ENCODE results near the gene MCEE.
A peak's percentile ranks its signal among the peaks of the same experiment; 100 is the strongest.

The MCEE gene

GRCh38 chr2:71082402-71083252 lies 47.4 kb downstream of the MCEE start:
- no peak for DNase-seq (ENCODE audit: low spot score)

DNA sequence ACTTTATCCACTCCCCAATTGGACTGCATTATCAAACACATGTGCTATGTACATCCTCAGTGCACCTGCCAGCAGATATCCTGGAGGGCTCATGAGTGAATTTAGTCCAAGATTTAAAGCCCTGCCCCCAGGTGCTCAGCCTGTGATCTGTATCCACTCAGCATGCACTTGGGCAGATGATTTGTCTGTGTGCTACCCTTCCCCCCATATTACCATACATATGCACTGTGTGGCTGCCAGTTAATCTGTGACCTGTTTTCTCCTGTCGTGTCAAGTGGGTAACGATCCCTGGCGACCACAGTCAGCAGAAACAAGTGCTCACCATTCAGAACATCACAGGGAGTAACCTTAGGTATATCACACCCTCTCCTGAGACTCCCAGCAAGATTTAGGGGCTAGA lies 51.4 kb downstream of the MCEE start:
- no peak for DNase-seq (ENCODE audit: low spot score)

GRCh38 chr2:71074893-71075395 lies 55.1 kb downstream of the MCEE start:
- no peak for DNase-seq (ENCODE audit: low spot score)

DNA sequence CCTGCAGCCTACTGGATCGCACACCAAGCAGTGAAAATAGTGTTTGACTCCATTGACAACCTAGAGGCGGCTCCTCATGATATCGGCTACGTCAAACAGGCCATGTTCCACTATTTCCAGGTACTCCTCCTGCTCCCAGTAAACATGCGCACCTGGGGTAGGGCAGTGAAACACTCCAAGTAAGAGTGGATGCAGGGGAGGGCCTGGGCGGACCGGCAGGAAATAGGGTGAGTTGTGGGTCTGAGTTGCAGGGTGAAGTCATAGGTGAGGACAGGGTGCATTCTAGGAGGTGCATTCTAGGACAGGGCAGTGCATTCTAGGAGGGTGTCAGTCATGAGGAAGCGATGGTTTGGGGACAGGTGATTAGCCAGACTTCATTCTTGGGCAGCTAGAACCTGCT lies 56.6 kb downstream of the MCEE start:
- DNase-seq (ENCODE audit: low spot score), result no peak

GRCh38 chr2:71072492-71072891 lies 57.5 kb downstream of the MCEE start:
- no peak for DNase-seq (ENCODE audit: low spot score)

GRCh38 chr2:71071681-71072398 lies 58.2 kb downstream of the MCEE start:
- DNase-seq (ENCODE audit: low spot score), result no peak

DNA sequence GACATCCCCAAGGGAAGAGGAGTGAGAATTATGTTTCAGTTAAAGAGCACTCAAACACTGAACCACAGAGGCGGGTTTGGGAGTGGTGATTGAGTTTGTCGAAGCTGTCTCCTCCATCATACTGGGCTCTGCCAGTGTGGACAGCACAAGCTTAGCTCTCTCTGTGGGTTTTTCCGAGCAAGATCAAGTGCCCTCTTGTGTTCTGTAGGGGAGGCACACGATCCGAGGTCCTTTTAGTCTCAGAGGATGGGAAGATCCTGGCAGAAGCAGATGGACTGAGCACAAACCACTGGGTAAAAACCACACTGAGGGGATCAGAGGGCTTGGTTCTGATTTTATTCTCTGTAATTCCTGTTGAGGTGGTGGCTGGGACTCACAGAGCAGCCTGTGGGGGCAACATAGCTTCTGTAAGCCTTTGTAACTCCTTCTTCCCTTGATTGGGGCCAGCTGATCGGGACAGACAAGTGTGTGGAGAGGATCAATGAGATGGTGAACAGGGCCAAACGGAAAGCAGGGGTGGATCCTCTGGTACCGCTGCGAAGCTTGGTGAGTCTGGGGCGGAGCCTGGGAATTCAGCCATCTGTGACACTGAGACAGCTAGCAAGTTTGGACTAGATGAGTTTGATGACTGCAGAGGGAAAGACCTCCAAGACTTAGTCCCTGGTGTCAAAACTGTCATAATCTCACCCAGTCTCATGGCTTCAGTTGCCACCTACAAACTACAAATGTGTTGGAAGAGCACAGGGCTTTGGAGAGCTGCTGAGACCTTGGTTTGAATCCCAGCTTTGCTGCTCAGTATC lies 59.5 kb downstream of the MCEE start:
- DNase-seq (ENCODE audit: low spot score), result peak; percentile 60

GRCh38 chr2:71069376-71069775 lies 60.7 kb downstream of the MCEE start:
- peak; percentile 34 for DNase-seq (ENCODE audit: low spot score)

DNA sequence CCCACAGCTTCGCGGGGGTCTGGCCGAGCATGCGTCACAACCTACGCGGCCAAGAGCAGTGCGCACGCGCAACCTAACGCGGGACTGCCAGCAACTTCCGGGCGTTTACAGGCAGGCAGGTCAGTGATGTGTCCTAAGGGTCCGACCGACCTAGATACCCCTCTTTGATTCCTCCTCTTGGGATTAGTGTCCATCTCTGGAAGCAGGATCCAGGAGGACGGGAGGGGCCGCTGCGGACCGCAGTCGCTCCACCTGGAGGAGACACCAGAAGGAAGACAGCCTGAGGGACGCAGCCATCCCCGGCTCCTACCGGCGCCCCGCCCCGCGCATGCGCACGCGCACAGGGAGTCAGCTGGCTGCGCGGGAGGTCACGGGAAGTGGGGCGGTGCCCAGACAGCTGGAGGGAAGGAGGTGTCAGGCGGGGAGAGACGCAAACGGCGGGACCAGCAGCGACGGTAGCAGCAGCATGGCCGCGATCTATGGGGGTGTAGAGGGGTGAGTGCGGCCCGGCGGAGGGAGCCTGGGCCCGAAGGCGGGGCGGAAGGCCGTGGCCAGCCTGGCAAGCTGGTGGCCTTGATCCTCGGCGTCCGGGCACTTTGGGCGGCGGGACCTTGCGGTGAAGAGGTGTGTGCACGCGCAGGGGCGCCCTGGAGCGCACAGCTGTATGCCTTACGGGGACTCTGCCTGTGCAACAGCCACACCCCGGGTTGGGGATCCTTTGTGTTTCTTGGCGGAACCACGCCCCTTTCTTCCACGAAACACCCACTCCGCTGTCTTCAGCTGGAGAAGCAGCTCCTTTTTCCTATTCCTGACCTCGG lies 61.6 kb downstream of the MCEE start, which contains the start of gene NAGK:
Gene NAGK (plus strand): TSS at position 431 of the 818 bp plus-strand sequence. CDS start 36 bp downstream, at position 467.
- peak; percentile 99 for DNase-seq (ENCODE audit: low spot score)

DNA sequence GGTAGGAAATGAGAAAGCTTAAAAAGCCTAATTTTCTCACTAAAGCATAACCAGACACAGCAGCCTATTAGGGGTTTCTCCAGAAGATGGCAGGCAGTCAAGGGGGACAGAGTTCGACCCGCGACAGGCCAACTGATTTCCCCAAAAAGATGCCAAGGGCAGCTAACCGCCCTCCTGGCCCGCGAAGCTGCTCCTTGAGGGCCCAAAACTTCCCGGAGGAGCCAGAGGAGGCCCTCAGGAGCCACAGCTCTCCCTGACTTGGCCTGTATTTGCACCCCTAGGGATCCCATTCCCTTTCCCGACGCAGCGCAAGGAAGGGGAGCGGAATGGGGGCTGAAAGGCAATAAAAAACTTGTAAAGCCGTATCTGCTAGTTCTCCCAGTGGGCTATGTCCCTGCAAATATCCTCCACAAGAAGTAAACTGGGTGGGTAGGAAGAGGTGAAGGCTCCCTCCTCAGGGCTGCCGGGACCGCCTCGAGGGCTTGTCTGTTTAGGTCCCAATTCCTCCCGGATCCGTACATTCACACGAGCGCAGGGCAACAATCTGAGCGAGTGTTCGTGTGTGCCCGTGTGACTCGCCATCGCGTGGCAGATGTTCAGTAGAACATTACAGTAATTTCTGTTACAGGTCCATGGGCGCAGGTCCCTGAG lies 62.3 kb downstream of the MCEE start:
- DNase-seq (ENCODE audit: low spot score), result no peak

DNA sequence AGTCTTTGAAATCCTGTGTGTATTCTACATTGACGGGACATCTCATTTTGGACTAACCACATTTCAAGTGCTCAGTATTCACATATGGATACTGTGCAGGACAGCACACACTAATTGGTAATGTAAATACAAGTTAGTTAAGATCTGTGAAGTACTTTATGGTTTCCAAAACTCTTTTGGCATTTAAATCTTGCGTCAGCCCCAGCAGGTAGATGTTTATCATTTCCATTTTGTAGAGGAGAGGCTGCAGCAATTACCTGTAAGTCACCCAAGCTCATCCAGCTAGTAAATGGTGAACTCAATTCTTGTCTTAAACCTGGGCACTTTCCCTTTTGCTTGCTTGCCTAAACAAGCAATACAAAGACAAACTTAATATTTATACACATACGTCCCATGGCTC lies 63.2 kb downstream of the MCEE start:
- no peak for DNase-seq (ENCODE audit: low spot score)

GRCh38 chr2:71064754-71065621 lies 65.0 kb downstream of the MCEE start:
- no peak for DNase-seq (ENCODE audit: low spot score)

GRCh38 chr2:71064110-71064611 lies 65.9 kb downstream of the MCEE start:
- no peak for DNase-seq (ENCODE audit: low spot score)

GRCh38 chr2:71063216-71063615 lies 66.8 kb downstream of the MCEE start:
- no peak for DNase-seq (ENCODE audit: low spot score)

- DNase-seq (ENCODE audit: low spot score), result no peak
These were observed 69.2 kb downstream of the MCEE start for GRCh38 chr2:71060871-71061270.

GRCh38 chr2:71060211-71060610 lies 69.8 kb downstream of the MCEE start:
- DNase-seq (ENCODE audit: low spot score), result no peak
